ENCODE results near the gene MIPOL1. TPM values are rescaled to one million over a fixed set of nuclear protein-coding genes. Genes with fewer than 3 reads are reported as not detected.
"Not testable (repeated sequence)": the region's sequence is repeated elsewhere in the genome, so short reads cannot be mapped to it uniquely, and the experiment has no call there.

MIPOL1 gene
- total RNA-seq, 1 experiment from 2014 or later = 8.1 TPM

GRCh38 chr14:37452323-37452722, 254.6 kb downstream of the MIPOL1 start:
- no peak for DNase-seq (ENCODE audit: low read depth)

GRCh38 chr14:37453985-37454384, 256.2 kb downstream of the MIPOL1 start:
- no peak for DNase-seq (ENCODE audit: low read depth)

GRCh38 chr14:37457334-37457733, 259.6 kb downstream of the MIPOL1 start:
- no peak for DNase-seq (ENCODE audit: low read depth)

GRCh38 chr14:37462426-37462825, 264.7 kb downstream of the MIPOL1 start:
- not testable (repeated sequence) for DNase-seq (ENCODE audit: low read depth)

GRCh38 chr14:37464192-37464858, 266.6 kb downstream of the MIPOL1 start:
- no peak for DNase-seq (ENCODE audit: low read depth)

GRCh38 chr14:37466003-37466622, 268.4 kb downstream of the MIPOL1 start:
- DNase-seq (ENCODE audit: low read depth) = no peak

- no peak for DNase-seq (ENCODE audit: low read depth)
These were observed 268.9 kb downstream of the MIPOL1 start for GRCh38 chr14:37466623-37467088.

- no peak for DNase-seq (ENCODE audit: low read depth)
These were observed 271.9 kb downstream of the MIPOL1 start for GRCh38 chr14:37469650-37470049.

GRCh38 chr14:37470251-37470650, 272.5 kb downstream of the MIPOL1 start:
- no peak for DNase-seq (ENCODE audit: low read depth)

GRCh38 chr14:37472906-37473305, 275.2 kb downstream of the MIPOL1 start:
- DNase-seq (ENCODE audit: low read depth) = no peak

GRCh38 chr14:37474191-37474590, 276.5 kb downstream of the MIPOL1 start:
- no peak for DNase-seq (ENCODE audit: low read depth)

GRCh38 chr14:37480446-37481290, 282.9 kb downstream of the MIPOL1 start:
- no peak for DNase-seq (ENCODE audit: low read depth)

GRCh38 chr14:37482428-37482827, 284.7 kb downstream of the MIPOL1 start:
- no peak for DNase-seq (ENCODE audit: low read depth)

GRCh38 chr14:37483672-37484071, 285.9 kb downstream of the MIPOL1 start:
- no peak for DNase-seq (ENCODE audit: low read depth)

- no peak for DNase-seq (ENCODE audit: low read depth)
These were observed 292.9 kb downstream of the MIPOL1 start for GRCh38 chr14:37490607-37491006.

GRCh38 chr14:37491076-37491475, 293.3 kb downstream of the MIPOL1 start:
- no peak for DNase-seq (ENCODE audit: low read depth)

- DNase-seq (ENCODE audit: low read depth) = no peak
These were observed 295.9 kb downstream of the MIPOL1 start for GRCh38 chr14:37493606-37494005.

GRCh38 chr14:37497422-37497821, 299.7 kb downstream of the MIPOL1 start:
- DNase-seq (ENCODE audit: low read depth) = no peak

- DNase-seq (ENCODE audit: low read depth) = no peak
These were observed 304.1 kb downstream of the MIPOL1 start for GRCh38 chr14:37501877-37502276.

- DNase-seq (ENCODE audit: low read depth) = no peak
These were observed 310.8 kb downstream of the MIPOL1 start for GRCh38 chr14:37508503-37508902.

- DNase-seq (ENCODE audit: low read depth) = no peak
These were observed 314.4 kb downstream of the MIPOL1 start for GRCh38 chr14:37512173-37512572.

GRCh38 chr14:37515771-37516170, 318.0 kb downstream of the MIPOL1 start:
- DNase-seq (ENCODE audit: low read depth) = no peak
